ENCODE results near the gene JPT2.

Gene JPT2

GRCh38 chr16:1661826-1662225 lies 16.3 kb upstream of the JPT2 start:
- Histone ChIP-seq H3K27me3 (ENCODE audit: control insufficient read depth in 5 of 5, insufficient read depth in 4 of 5, low read length in 5 of 5) (no peaks in the 10 kb centered on the region), H3K4me3 (ENCODE audit: low read depth in 1 of 5, low read length in 5 of 5) (no peak overlapping the region), H3K36me3 (ENCODE audit: control insufficient read depth in 5 of 5, insufficient read depth in 5 of 5, low read length in 5 of 5) (peaks cover 7 to 96% (median 87%) of the 10 kb centered on the region in 5 donors), H3K9me3 (ENCODE audit: control insufficient read depth in 5 of 5, low read length in 5 of 5) (no peaks in the 10 kb centered on the region), H3K27ac (ENCODE audit: low read depth, low read length) (no peak overlapping the region), H3K9ac (ENCODE audit: low read length in 5 of 5) (no peak overlapping the region), H3K4me1 (ENCODE audit: control insufficient read depth in 5 of 5, insufficient read depth in 5 of 5, low read length in 5 of 5) (no peaks in the 10 kb centered on the region)

- no peaks in the 10 kb centered on the region for H3K27me3 ChIP-seq (ENCODE audit: control insufficient read depth in 5 of 5, insufficient read depth in 4 of 5, low read length in 5 of 5)
- no peaks in the 10 kb centered on the region for H3K9me3 ChIP-seq (ENCODE audit: control insufficient read depth in 5 of 5, low read length in 5 of 5)
- no peak overlapping the region for H3K4me3 ChIP-seq (ENCODE audit: low read depth in 1 of 5, low read length in 5 of 5)
- H3K4me1 ChIP-seq (ENCODE audit: control insufficient read depth in 5 of 5, insufficient read depth in 5 of 5, low read length in 5 of 5): no peaks in the 10 kb centered on the region
- no peak overlapping the region for H3K9ac ChIP-seq (ENCODE audit: low read length in 5 of 5)
- peaks cover 7 to 96% (median 87%) of the 10 kb centered on the region in 5 donors for H3K36me3 ChIP-seq (ENCODE audit: control insufficient read depth in 5 of 5, insufficient read depth in 5 of 5, low read length in 5 of 5)
- H3K27ac ChIP-seq (ENCODE audit: low read depth, low read length): no peak overlapping the region
These were observed 15.5 kb upstream of the JPT2 start for GRCh38 chr16:1662543-1662942.

- H3K27me3 ChIP-seq (ENCODE audit: control insufficient read depth in 5 of 5, insufficient read depth in 4 of 5, low read length in 5 of 5): no peaks in the 10 kb centered on the region
- H3K9me3 ChIP-seq (ENCODE audit: control insufficient read depth in 5 of 5, low read length in 5 of 5): no peaks in the 10 kb centered on the region
- H3K36me3 ChIP-seq (ENCODE audit: control insufficient read depth in 5 of 5, insufficient read depth in 5 of 5, low read length in 5 of 5): peaks cover 5 to 95% (median 90%) of the 10 kb centered on the region in 5 donors
- no peak overlapping the region for H3K4me3 ChIP-seq (ENCODE audit: low read depth in 1 of 5, low read length in 5 of 5)
- no peaks in the 10 kb centered on the region for H3K4me1 ChIP-seq (ENCODE audit: control insufficient read depth in 5 of 5, insufficient read depth in 5 of 5, low read length in 5 of 5)
- H3K27ac ChIP-seq (ENCODE audit: low read depth, low read length): no peak overlapping the region
- no peak overlapping the region for H3K9ac ChIP-seq (ENCODE audit: low read length in 5 of 5)
These were observed 12.2 kb upstream of the JPT2 start for GRCh38 chr16:1665829-1666228.

DNA sequence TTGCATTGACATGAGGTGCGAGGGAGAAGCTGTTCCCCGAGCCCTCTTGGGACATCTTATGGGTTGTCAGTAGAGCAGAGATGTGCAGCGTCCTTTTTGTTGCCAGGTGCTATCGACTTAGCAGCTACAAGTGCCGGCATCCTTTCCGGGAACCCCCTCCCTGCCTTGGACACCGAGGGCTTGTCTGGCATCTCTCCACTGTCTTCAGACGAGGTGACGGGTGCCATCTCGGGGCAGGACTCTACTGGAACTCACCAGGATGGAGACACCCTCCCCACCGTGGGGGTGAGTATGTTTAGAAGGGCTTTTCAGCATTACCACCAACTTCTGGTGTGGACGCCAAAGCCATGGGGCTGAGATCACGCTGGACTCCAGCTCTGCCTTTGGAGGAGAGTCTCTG lies 11.8 kb upstream of the JPT2 start:
- H3K36me3 ChIP-seq (ENCODE audit: control insufficient read depth in 5 of 5, insufficient read depth in 5 of 5, low read length in 5 of 5): peaks cover 5 to 96% (median 95%) of the 10 kb centered on the region in 5 donors
- H3K4me1 ChIP-seq (ENCODE audit: control insufficient read depth in 5 of 5, insufficient read depth in 5 of 5, low read length in 5 of 5): no peaks in the 10 kb centered on the region
- H3K9ac ChIP-seq (ENCODE audit: low read length in 5 of 5): no peak overlapping the region
- H3K4me3 ChIP-seq (ENCODE audit: low read depth in 1 of 5, low read length in 5 of 5): no peak overlapping the region
- H3K27me3 ChIP-seq (ENCODE audit: control insufficient read depth in 5 of 5, insufficient read depth in 4 of 5, low read length in 5 of 5): no peaks in the 10 kb centered on the region
- no peak overlapping the region for H3K27ac ChIP-seq (ENCODE audit: low read depth, low read length)
- no peaks in the 10 kb centered on the region for H3K9me3 ChIP-seq (ENCODE audit: control insufficient read depth in 5 of 5, low read length in 5 of 5)

- no peak overlapping the region for H3K9ac ChIP-seq (ENCODE audit: low read length in 5 of 5)
- no peaks in the 10 kb centered on the region for H3K27me3 ChIP-seq (ENCODE audit: control insufficient read depth in 5 of 5, insufficient read depth in 4 of 5, low read length in 5 of 5)
- H3K4me3 ChIP-seq (ENCODE audit: low read depth in 1 of 5, low read length in 5 of 5): no peak overlapping the region
- H3K27ac ChIP-seq (ENCODE audit: low read depth, low read length): no peak overlapping the region
- no peaks in the 10 kb centered on the region for H3K4me1 ChIP-seq (ENCODE audit: control insufficient read depth in 5 of 5, insufficient read depth in 5 of 5, low read length in 5 of 5)
- H3K9me3 ChIP-seq (ENCODE audit: control insufficient read depth in 5 of 5, low read length in 5 of 5): no peaks in the 10 kb centered on the region
- peaks cover 8 to 98% (median 97%) of the 10 kb centered on the region in 5 donors for H3K36me3 ChIP-seq (ENCODE audit: control insufficient read depth in 5 of 5, insufficient read depth in 5 of 5, low read length in 5 of 5)
These were observed 10.8 kb upstream of the JPT2 start for GRCh38 chr16:1667271-1667670.

- Histone ChIP-seq H3K4me1 (ENCODE audit: control insufficient read depth in 5 of 5, insufficient read depth in 5 of 5, low read length in 5 of 5) (peaks cover 0 to 2% (median 0%) of the 10 kb centered on the region in 5 donors), H3K27me3 (ENCODE audit: control insufficient read depth in 5 of 5, insufficient read depth in 4 of 5, low read length in 5 of 5) (peaks cover 0 to 2% (median 0%) of the 10 kb centered on the region in 5 donors), H3K9me3 (ENCODE audit: control insufficient read depth in 5 of 5, low read length in 5 of 5) (no peaks in the 10 kb centered on the region), H3K27ac (ENCODE audit: low read depth, low read length) (no peak overlapping the region), H3K9ac (ENCODE audit: low read length in 5 of 5) (no peak overlapping the region), H3K4me3 (ENCODE audit: low read depth in 1 of 5, low read length in 5 of 5) (no peak overlapping the region), H3K36me3 (ENCODE audit: control insufficient read depth in 5 of 5, insufficient read depth in 5 of 5, low read length in 5 of 5) (peaks cover 8 to 98% (median 97%) of the 10 kb centered on the region in 5 donors)
These were observed 10.2 kb upstream of the JPT2 start for GRCh38 chr16:1667916-1668315.

DNA sequence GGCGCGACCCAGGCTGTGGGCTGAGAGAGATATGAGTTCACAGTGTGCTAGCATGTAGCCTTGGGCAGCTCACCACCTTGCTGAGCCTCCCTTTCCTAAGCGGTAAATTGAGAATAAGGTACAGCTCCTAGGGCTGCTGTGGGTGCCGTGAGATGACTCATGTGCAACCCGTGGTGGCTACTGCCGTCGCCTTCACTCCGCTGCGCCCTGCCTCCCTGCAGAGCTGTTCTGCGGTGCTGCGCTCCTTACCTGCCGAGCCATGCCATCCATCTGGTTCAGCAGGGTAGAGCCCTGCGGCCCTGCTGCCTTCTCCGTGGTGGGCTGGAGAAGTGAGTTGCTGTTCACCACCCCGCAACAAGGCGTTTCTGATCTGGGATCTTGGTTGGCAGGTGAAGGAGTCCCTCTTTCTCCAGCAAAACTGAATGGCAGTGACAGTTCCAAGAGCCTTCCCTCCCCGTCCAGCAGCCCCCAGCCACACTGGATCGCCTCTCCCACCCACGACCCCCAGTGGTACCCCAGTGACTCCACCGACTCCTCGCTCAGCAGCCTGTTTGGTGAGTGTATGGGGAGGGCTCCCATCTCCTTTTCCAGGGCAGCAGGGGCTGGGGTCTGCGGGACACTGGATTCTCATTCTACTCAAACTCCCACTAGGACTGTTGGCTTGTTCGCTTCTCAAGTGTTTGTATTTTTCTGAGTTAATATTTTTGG lies 9.3 kb upstream of the JPT2 start:
- Histone ChIP-seq H3K36me3 (ENCODE audit: control insufficient read depth in 5 of 5, insufficient read depth in 5 of 5, low read length in 5 of 5) (peaks cover 5 to 98% (median 97%) of the 10 kb centered on the region in 5 donors), H3K27ac (ENCODE audit: low read depth, low read length) (no peak overlapping the region), H3K4me1 (ENCODE audit: control insufficient read depth in 5 of 5, insufficient read depth in 5 of 5, low read length in 5 of 5) (peaks cover 0 to 6% (median 0%) of the 10 kb centered on the region in 5 donors), H3K4me3 (ENCODE audit: low read depth in 1 of 5, low read length in 5 of 5) (no peak overlapping the region), H3K9me3 (ENCODE audit: control insufficient read depth in 5 of 5, low read length in 5 of 5) (no peaks in the 10 kb centered on the region), H3K9ac (ENCODE audit: low read length in 5 of 5) (no peak overlapping the region), H3K27me3 (ENCODE audit: control insufficient read depth in 5 of 5, insufficient read depth in 4 of 5, low read length in 5 of 5) (peaks cover 0 to 3% (median 0%) of the 10 kb centered on the region in 5 donors)

- peaks cover 0 to 3% (median 0%) of the 10 kb centered on the region in 5 donors for H3K27me3 ChIP-seq (ENCODE audit: control insufficient read depth in 5 of 5, insufficient read depth in 4 of 5, low read length in 5 of 5)
- H3K36me3 ChIP-seq (ENCODE audit: control insufficient read depth in 5 of 5, insufficient read depth in 5 of 5, low read length in 5 of 5): peaks cover 3 to 99% (median 98%) of the 10 kb centered on the region in 5 donors
These were observed 8.4 kb upstream of the JPT2 start for GRCh38 chr16:1669698-1670097.

GRCh38 chr16:1670371-1670770 lies 7.7 kb upstream of the JPT2 start:
- Histone ChIP-seq H3K9me3 (ENCODE audit: control insufficient read depth in 5 of 5, low read length in 5 of 5) (no peaks in the 10 kb centered on the region), H3K36me3 (ENCODE audit: control insufficient read depth in 5 of 5, insufficient read depth in 5 of 5, low read length in 5 of 5) (peaks cover 3 to 99% (median 98%) of the 10 kb centered on the region in 5 donors), H3K4me3 (ENCODE audit: low read depth in 1 of 5, low read length in 5 of 5) (no peak overlapping the region), H3K9ac (ENCODE audit: low read length in 5 of 5) (no peak overlapping the region), H3K27ac (ENCODE audit: low read depth, low read length) (no peak overlapping the region), H3K27me3 (ENCODE audit: control insufficient read depth in 5 of 5, insufficient read depth in 4 of 5, low read length in 5 of 5) (peaks cover 0 to 3% (median 0%) of the 10 kb centered on the region in 5 donors), H3K4me1 (ENCODE audit: control insufficient read depth in 5 of 5, insufficient read depth in 5 of 5, low read length in 5 of 5) (peaks cover 0 to 6% (median 0%) of the 10 kb centered on the region in 5 donors)

More at GRCh38 chr16:1669698-1670097, 8.4 kb upstream of the JPT2 start:
- Histone ChIP-seq H3K9ac (ENCODE audit: low read length in 5 of 5) (no peak overlapping the region), H3K4me1 (ENCODE audit: control insufficient read depth in 5 of 5, insufficient read depth in 5 of 5, low read length in 5 of 5) (peaks cover 0 to 6% (median 0%) of the 10 kb centered on the region in 5 donors), H3K9me3 (ENCODE audit: control insufficient read depth in 5 of 5, low read length in 5 of 5) (no peaks in the 10 kb centered on the region), H3K4me3 (ENCODE audit: low read depth in 1 of 5, low read length in 5 of 5) (no peak overlapping the region), H3K27ac (ENCODE audit: low read depth, low read length) (no peak overlapping the region)

- Histone ChIP-seq H3K27ac (ENCODE audit: low read depth, low read length) (no peak overlapping the region), H3K36me3 (ENCODE audit: control insufficient read depth in 5 of 5, insufficient read depth in 5 of 5, low read length in 5 of 5) (peaks cover 3 to 99% (median 98%) of the 10 kb centered on the region in 5 donors), H3K4me3 (ENCODE audit: low read depth in 1 of 5, low read length in 5 of 5) (no peak overlapping the region), H3K9me3 (ENCODE audit: control insufficient read depth in 5 of 5, low read length in 5 of 5) (no peaks in the 10 kb centered on the region), H3K9ac (ENCODE audit: low read length in 5 of 5) (no peak overlapping the region), H3K4me1 (ENCODE audit: control insufficient read depth in 5 of 5, insufficient read depth in 5 of 5, low read length in 5 of 5) (peaks cover 0 to 6% (median 0%) of the 10 kb centered on the region in 5 donors), H3K27me3 (ENCODE audit: control insufficient read depth in 5 of 5, insufficient read depth in 4 of 5, low read length in 5 of 5) (peaks cover 0 to 3% (median 0%) of the 10 kb centered on the region in 5 donors)
These were observed 7.2 kb upstream of the JPT2 start for GRCh38 chr16:1670866-1671265.
